Thyroid gland (tissue), 4 donors: Measurements from ENCODE around the gene RASSF7.

Experiments
- CTCF ChIP-seq, 6 experiments: fragments of 200-600 bp in 3 of 6; fragments of 450-650 bp in 3 of 6; sonication (generic) in 3 of 6; IDR thresholded peaks; one replicate each; pipeline ENCODE4 v1.5.1; 2016 to 2019; ENCODE audit warnings: antibody characterized with exemption in 6 of 6, mild to moderate bottlenecking in 2 of 6, inconsistent platforms in 1 of 6, moderate library complexity in 1 of 6
- POLR2A ChIP-seq, 2 donors: fragments of 450-650 bp; IDR thresholded peaks; one replicate each; pipeline ENCODE4 v1.6.1; 2017; ENCODE audit warnings: antibody characterized with exemption in 2 of 2, mild to moderate bottlenecking in 2 of 2, moderate library complexity in 1 of 2

GRCh38 chr11:611001-611996 is 50.5 kb downstream of the RASSF7 start:
- TF ChIP-seq POLR2A (IDR thresholded peaks at IDR 0.05) = no peak
- no peak for TF ChIP-seq CTCF (IDR thresholded peaks at IDR 0.05)
